SIG-M5 treated with dmso at 0.1 percent for 504 hours (cell line): ENCODE data around the gene ADAMTS8.

Source experiments
- DNase-seq: peaks from one replicate; lab custom pipeline; 2025; ENCODE audit not compliant: unreplicated experiment; lab: John Stamatoyannopoulos, UW

The ADAMTS8 gene

DNA sequence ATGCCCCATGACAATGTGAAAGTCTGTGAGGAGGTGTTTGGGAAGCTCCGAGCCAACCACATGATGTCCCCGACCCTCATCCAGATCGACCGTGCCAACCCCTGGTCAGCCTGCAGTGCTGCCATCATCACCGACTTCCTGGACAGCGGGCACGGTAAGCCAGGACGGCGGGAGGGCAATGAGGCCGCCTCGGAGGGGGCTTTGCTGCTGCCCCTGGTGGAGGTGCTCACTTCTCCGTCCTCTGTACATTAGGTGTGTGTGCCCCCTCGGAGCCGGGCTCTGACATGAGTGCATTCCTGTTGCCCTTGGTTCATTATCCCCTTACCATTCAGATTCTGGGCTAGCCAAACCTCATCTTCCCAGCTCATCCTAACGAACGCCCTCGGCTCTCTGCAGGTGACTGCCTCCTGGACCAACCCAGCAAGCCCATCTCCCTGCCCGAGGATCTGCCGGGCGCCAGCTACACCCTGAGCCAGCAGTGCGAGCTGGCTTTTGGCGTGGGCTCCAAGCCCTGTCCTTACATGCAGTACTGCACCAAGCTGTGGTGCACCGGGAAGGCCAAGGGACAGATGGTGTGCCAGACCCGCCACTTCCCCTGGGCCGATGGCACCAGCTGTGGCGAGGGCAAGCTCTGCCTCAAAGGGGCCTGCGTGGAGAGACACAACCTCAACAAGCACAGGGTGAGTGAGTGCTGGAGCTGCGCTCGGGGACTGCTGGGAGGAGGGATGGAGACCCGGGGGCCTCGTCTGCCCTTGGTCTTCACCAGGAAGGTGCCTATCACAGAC lies 33.9 kb upstream of the ADAMTS8 start:
- DNase-seq = no peak

DNA sequence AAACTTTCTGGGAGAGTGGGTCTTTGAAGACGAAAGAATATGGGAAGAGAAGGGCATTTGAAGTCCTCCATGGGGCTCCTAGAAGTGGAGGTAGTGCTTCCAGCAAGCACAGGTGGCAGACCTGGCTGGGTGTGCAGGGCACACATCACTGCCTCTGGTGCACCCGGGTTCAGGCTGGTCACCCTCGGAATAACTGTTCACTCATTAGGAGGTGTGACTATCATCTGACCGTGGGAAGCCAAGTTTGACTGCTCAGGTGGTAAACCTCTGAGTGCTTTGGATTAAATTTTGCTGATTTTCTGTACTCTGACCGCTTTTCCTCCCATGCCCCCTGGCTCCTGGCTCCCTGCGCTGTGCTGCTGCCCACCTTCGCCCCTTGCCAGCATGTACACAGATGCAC lies 31.1 kb upstream of the ADAMTS8 start:
- no peak for DNase-seq

DNA sequence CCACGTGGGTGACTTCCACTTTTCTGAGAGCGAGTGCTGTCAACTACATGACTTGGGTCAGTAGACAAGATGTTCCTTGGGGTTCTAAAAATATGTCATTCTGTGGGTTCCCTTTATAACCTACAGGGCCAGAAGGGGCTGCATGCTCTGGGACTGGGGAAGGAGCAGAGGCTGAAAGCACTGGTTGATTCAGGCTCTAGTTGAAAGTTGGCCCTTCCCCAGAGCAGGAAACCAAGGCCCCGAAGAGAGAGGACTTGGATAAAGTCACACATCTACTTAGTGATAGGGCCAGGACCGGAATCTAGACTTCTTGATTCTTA lies 30.0 kb upstream of the ADAMTS8 start:
- no peak for DNase-seq

DNA sequence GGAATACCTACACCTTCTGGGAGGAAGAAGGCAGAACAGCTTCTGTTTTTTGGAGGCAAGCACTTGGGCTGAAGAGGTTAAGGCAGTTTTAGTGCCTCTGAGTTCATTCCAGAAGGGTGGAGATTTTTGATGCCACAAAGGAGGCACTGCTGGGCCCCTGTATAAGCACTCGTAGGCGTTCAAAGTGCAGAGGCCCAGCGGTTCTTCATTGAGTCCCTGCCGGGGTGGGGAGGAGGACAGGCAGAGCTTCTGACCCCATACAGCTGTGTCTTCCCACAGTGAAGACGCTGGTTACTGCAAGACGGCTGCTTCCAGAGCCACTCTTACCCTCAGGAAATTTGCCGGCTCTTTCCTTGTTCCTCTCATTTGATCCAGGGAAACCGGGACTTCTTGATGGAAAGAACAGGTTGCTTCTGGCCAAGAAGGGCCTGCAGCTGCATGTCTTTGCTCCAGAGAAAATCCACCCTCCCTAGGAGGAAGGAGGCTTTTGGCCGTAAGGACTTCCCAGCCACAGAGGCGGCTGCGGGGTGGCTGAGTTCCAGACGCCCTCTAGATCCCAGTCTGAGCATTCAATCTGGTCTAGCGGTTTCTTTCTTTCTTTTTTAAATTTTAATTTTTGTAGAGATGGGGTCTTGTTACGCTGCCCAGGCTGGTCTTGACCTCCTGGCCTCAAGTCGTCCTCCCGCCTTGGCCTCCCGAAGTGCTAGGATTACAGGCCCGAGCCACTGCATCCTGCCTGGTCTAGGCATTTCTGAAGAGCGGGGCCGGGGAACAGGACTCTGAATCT lies 29.4 kb upstream of the ADAMTS8 start:
- no peak for DNase-seq

DNA sequence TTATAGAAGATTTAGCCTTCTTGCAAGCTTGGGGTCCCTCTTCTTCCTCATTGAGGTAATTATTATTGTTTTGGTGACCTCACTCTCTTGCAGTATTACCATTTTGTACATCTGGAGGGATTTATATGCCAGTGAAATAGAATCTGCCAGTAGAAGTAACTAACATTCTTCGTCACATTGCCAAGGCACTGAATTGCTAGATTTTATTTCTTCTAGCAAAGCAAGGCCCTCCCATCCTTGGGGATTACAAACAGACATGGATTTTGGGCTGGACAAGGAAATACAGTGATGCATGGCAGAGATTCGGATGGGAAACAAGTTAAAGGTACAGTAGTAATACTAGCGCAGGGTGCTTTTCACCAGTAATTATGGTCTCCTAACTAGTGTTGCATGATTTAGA lies 27.9 kb upstream of the ADAMTS8 start:
- no peak for DNase-seq

DNA sequence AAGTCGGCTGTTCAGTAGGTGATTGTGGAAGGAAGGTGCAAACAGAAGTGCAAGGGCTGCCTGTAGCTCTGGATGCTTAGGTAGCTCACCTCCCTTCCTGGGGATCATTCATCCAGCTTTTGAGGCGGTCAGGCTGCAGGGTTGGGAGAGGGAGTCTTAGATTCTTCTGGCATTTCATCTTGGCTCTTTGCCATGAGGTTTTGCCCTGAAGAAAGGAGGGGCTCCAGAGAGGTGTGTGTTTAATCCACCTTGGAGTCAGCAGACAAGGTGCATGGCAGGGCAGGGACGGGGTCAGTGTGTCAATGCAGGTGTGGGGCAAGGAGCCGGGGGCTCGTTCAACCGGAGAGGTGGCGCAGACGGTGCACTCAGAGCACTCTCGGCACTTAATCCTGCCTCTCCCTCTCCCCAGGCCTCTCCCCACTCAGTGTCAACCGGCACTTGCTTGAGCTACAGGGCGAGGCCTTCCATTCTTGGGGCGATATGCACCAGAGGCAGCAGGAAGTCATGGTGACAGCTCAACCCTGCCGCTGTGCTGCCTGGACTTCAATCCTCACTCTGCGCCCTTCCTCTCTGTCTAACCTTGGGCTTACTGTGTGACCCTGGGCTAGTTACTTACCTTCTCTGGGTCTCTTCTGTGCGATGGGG lies 27.2 kb upstream of the ADAMTS8 start:
- DNase-seq = no peak

DNA sequence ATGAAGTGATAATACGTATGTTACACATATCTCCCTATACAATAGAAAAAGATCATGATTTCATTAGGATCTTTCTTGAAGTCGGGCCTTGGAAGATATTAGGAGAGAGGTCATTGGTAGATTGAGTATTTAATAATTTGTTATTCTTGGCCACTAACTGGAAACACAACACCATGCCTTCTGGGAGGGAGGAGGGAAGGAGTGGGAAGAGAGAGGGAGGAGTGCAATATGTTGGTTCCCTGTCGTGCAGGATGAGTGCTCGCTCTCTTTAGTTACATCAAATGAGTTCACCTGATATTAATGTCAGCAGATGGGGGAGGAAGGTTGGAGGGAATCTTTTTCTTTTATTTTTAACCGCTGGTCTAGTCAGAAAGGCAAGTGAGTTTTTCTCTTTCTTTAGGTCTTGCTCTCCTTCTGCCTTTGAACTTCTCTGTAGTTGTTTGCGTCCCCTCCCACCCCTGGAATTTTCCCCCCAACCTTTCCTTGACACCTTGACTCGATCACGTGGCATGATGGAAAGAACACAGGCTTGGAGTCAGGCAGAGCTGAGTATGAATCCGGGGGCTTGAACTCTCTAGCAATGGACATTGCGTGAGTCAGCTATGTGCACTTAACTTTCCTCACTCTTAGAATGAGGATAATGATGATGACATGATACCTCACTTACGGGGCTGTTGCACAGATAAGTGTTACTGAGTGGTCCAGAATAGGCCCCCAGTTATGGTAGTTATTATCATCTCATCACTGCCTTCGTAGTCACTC lies 26.3 kb upstream of the ADAMTS8 start:
- no peak for DNase-seq

DNA sequence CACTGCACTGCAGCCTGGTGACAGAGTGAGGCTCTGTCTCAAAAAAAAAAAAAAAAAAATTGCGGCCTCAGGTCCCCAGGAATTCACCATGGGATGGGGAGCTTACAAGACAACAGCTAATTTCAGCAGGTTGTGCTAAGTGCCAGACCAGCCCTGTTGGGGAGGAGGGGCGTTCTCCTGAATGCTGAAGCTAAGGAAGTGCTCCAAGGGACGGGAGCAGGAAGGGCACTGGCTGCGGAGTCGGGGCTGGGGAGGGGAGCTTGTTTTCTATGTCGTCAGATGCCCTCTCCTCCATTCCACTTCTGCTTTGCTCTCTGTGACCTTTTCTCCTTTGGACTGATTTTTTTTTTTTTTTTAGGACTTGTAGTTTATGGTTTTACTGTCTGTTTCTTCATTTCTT lies 24.5 kb upstream of the ADAMTS8 start:
- peak; percentile 33 for DNase-seq

DNA sequence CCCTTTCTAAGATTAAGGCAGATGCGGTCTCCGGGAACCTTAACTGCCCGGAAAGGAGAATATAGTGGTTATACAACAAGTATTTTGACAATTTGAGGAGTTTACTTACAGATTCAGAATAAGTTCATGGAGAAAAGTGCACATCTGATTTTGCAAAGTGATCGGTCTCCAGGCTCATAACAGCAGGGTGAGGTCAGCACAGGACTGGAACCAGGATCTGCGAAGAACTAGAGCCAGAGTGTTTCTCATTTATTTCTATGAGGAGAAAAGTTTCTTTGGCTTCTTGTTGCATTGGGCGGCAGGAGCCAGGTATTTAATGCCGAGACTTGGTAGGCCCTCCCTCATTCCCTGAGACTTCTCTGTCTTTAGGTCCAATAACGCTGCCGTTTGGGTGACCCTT lies 23.8 kb upstream of the ADAMTS8 start:
- DNase-seq = no peak

DNA sequence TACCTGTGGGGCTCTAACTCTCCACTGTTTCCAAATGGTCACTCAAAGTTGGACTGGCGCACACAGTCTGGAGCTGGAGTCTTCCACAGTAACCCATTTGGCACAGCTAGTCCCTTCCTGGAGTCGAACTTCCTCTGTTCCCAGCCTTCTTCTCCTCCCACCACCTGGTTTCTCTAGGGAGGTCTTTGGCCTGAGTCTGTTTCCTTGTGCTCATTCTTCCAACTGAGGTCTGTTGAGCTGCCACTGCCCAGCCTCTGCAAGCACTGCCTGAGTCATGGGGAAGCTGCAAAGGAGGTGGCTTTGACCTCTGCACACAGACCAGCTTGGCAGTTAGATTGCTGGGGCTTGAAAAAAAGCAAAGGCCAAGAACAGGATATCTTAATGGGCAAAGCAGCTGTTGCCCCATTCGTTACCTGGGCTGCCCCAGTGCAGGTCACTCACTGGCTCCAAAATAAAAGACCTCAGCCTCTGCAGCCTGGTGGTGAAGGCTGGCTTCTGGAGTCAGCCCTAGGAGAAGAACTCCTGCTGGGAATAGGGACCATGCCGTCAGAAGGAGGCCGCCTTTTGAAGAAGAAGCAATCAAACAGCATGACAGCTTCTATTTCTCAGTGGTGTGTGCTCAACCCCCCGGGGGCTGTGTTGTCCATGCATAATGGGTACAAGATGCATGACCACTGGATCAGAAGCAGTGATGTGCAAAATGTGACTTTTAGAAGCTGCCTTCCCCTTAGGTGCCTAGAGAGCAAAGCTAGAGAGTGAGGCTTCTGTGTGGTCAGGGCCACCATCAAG lies 23.0 kb upstream of the ADAMTS8 start:
- no peak for DNase-seq

DNA sequence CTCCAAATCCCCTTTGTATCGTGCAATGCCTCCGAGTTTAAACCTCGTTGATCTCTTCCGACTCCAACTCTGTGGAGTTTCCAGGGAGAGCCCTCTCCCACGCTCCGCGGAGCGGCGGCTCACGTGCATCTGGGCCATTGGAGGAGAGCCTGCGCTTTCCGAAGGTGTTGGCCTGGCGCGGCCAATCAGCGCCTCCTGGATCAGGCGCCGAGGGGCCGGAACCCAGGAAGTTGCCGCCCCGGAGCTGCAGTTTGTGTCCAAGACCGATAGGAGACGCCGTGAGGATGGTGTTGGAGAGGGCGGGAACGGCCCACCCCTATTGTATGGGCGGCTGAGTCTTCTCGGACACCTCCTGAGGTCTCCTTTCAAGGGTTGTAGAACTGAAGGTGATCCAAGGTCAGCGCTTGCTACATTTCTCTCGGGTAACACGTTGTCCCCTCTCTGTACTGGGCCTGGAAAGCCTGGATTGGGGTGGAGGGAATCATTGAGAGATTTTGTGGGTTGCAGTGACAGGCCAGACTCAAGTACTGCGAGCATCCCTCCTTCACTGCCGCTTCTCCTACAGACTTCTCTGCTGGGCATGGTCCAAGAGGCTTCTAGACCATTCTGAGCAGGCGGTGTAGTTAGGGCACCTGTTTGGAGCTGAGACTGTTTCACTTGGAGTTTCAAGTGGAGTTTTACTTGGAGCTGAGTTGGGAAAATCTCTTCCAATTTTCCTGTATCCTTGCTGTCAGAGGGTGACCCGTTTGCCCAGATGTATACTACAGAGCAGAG lies 21.8 kb upstream of the ADAMTS8 start:
- no peak for DNase-seq

DNA sequence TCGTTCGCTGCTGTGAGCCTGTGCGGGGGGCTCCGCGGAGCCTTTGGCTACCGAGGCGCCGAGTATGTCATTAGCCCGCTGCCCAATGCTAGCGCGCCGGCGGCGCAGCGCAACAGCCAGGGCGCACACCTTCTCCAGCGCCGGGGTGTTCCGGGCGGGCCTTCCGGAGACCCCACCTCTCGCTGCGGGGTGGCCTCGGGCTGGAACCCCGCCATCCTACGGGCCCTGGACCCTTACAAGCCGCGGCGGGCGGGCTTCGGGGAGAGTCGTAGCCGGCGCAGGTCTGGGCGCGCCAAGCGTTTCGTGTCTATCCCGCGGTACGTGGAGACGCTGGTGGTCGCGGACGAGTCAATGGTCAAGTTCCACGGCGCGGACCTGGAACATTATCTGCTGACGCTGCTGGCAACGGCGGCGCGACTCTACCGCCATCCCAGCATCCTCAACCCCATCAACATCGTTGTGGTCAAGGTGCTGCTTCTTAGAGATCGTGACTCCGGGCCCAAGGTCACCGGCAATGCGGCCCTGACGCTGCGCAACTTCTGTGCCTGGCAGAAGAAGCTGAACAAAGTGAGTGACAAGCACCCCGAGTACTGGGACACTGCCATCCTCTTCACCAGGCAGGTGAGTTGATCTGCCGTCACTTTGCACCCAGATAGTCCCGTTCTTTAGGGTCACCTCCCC lies 21.0 kb upstream of the ADAMTS8 start:
- DNase-seq = no peak

DNA sequence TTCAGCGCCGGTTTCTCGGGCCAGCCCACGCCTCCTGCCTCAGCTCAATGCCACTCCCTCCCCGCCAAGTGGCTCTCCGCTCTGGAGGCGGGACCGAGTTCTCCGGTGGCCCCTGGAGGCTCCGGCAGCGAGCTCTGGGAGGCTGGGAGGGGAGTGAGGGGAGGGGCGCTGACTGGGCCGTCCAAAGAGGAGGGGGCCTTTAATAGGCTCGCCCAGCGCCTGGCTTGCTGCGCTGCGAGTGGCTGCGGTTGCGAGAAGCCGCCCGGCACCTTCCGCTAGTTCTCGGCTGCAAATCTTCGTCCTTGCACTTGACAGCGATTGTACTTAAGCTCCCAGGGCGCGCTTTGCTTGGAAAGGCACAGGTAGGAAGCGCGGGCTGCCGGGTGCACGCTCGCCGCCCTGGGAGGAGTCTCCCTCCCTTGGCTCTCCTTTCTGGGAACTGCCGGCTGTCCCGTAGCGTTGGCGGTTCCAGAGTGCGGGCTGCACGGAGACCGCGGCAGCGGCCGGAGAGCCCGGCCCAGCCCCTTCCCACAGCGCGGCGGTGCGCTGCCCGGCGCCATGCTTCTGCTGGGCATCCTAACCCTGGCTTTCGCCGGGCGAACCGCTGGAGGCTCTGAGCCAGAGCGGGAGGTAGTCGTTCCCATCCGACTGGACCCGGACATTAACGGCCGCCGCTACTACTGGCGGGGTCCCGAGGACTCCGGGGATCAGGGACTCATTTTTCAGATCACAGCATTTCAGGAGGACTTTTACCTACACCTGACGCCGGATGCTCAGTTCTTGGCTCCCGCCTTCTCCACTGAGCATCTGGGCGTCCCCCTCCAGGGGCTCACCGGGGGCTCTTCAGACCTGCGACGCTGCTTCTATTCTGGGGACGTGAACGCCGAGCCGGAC lies 20.3 kb upstream of the ADAMTS8 start, which contains the start of gene ADAMTS15:
TSS of gene ADAMTS15 (plus strand) at position 230 of the 894 bp plus-strand sequence. CDS start at position 559, 329 bp downstream.
- peak; percentile 59 for DNase-seq

DNA sequence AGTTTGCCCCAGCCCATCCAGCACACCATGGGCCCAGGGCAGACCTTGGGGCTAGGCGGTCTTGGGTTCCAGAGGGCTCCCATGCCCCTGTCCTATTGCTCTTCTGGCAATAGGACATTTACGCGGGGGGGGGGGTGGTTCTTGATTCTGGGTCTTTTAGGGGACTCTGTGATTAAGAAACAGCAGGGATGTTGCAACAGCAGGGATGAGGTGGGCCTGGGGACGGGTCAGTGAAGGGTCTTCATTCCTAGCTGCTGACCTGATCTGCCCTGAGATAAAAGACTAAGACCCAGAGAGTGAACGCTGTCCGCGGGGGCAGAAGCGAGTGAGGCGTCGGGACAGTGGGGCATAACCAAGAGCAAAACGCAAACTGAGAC lies 19.6 kb upstream of the ADAMTS8 start:
- no peak for DNase-seq

DNA sequence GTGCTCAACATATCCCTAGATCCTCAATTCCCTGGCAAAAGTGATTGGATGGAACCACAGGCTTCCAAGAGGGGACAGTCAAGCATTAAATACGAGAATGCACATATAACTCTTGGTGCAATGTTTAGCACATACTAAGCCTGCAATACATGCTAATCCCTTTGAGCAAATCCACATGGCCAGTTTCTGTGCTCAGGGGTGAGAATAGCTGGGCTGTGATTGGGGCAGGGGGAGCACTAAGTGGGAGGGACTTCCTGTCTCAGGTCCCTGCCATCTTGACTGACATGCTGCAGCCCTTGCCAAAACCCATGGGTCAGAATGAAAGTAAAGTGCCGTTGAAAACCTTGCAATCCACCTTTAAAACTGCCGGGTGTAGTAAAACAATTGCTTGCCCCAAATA lies 17.4 kb upstream of the ADAMTS8 start:
- DNase-seq = no peak

DNA sequence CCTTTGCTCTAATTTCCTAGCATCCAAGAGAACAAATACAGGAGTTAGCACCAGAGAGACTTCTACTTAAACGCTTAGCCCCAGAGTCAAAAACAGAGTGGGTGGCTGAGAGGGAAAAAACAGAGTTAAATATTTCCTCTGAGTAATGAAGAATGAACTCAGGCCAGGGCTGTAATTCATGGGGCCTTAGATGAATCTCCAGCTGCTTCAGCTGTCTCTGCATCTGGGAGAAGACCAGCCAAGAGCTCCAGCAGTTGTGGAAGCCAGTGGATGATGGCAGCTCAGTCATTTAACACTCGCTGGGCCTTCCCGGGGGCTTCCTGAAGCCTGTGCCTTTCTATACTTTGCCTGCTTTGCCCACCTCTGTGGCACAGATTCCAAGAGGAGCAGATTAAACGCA lies 14.3 kb upstream of the ADAMTS8 start:
- DNase-seq = no peak

DNA sequence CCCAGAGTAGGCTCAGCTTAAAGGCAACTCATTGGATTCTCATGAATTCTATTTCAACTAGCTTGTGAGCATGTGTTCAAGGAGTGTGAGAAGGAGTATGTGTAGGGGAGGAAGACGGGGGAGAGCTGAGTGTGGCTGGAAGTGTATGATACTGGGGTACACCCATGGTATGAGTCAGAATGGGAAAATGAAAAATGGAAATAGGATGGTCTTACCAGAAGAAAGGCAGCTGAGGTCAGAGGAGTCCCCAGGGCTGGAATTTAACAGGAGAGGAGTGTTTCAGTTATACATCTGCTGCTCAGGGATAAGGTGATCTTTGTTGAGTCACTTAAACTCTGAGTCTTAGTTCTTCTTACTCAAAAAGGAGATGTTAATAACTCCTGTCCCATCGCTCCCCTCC lies 13.3 kb upstream of the ADAMTS8 start:
- DNase-seq = no peak

DNA sequence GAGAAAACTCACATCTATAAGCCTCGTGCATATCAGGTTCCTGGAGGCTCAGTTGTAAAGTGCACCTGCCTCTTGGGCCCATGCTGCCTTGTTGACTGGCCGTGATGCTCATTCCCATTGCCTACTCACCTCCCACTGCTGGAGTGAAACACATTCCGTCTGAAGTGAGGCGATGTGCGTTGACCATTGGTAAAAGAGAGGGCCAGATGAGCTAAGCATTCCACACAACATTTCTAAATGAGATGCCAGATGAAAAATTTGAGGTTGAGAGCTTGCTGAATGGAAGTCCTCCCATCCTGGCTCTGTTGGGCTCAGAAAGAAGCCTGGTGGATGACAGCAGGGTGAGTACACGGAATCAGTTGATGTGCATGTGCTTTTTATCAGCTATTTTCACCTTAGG lies 11.5 kb upstream of the ADAMTS8 start:
- no peak for DNase-seq
